Neural progenitor cell (in vitro differentiated cells): ENCODE data around the gene MAP2K7. TPM values are rescaled to one million over a fixed set of nuclear protein-coding genes. Genes with fewer than 3 reads are reported as not detected.

Source experiments
- DNase-seq: peaks from one replicate; pipeline ENCODE4 v3.0.0-alpha.2; 2016; ENCODE audit warnings: low spot score
- H2AFZ ChIP-seq: fragments of 200-600 bp; sonication (generic); replicated peaks from 2 replicates; pipeline ENCODE4 v1.6.1; 2016; ENCODE audit warnings: antibody characterized with exemption
- H3F3A ChIP-seq: fragments of 200-600 bp; sonication (generic); 2 replicates; pipeline ENCODE4 v1.6.1; 2016; ENCODE audit warnings: antibody characterized with exemption, low read depth
- H3K27ac ChIP-seq: fragments of 200-600 bp; sonication (generic); 2 replicates; pipeline ENCODE4 v1.5.1; 2016; ENCODE audit warnings: mild to moderate bottlenecking
- H3K27me3 ChIP-seq: fragments of 200-600 bp; sonication (generic); 2 replicates; pipeline ENCODE4 v1.6.1; 2016; ENCODE audit warnings: mild to moderate bottlenecking, moderate library complexity
- H3K36me3 ChIP-seq: fragments of 200-600 bp; sonication (generic); 2 replicates; pipeline ENCODE4 v1.5.1; 2016
- H3K4me1 ChIP-seq: fragments of 200-600 bp; sonication (generic); 2 replicates; pipeline ENCODE4 v1.6.1; 2016; ENCODE audit warnings: mixed run types
- H3K4me2 ChIP-seq: fragments of 200-600 bp; sonication (generic); 2 replicates; pipeline ENCODE4 v1.6.1; 2016
- H3K4me3 ChIP-seq: fragments of 200-600 bp; sonication (generic); 2 replicates; pipeline ENCODE4 v1.5.1; 2016
- H3K79me2 ChIP-seq: fragments of 200-600 bp; sonication (generic); 2 replicates; pipeline ENCODE4 v1.6.1; 2016; ENCODE audit warnings: low read depth
- H3K9ac ChIP-seq: fragments of 200-600 bp; sonication (generic); 2 replicates; pipeline ENCODE4 v1.6.1; 2016
- H3K9me3 ChIP-seq: fragments of 200-600 bp; sonication (generic); 2 replicates; pipeline ENCODE4 v1.5.1; 2016; ENCODE audit warnings: low read depth
- H4K20me1 ChIP-seq: fragments of 200-600 bp; sonication (generic); 2 replicates; pipeline ENCODE4 v1.6.1; 2016; ENCODE audit warnings: low read depth
- H3K27ac Mint-ChIP-seq: 3 replicates; pipeline ENCODE4 v1.8.0; 2021; ENCODE audit warnings: mixed read lengths
- H3K27me3 Mint-ChIP-seq: 2 replicates; pipeline ENCODE4 v1.8.0; 2022; ENCODE audit warnings: low read depth, mild to moderate bottlenecking, inconsistent platforms, moderate library complexity, mixed read lengths; ENCODE audit not compliant: insufficient read depth
- H3K36me3 Mint-ChIP-seq: 3 replicates; pipeline ENCODE4 v1.8.0; 2021; ENCODE audit warnings: mixed read lengths
- H3K4me1 Mint-ChIP-seq: 3 replicates; pipeline ENCODE4 v1.8.0; 2021; ENCODE audit warnings: mixed read lengths
- H3K4me3 Mint-ChIP-seq: 3 replicates; pipeline ENCODE4 v1.8.0; 2021; ENCODE audit warnings: mild to moderate bottlenecking, moderate library complexity, mixed read lengths
- H3K9me3 Mint-ChIP-seq: 3 replicates; pipeline ENCODE4 v1.8.0; 2020; ENCODE audit warnings: mixed read lengths
- CTCF ChIP-seq: fragments of 200-600 bp; sonication (generic); IDR thresholded peaks from 2 replicates; pipeline ENCODE4 v1.5.1; 2017; ENCODE audit warnings: antibody characterized with exemption, mild to moderate bottlenecking
- EZH2 ChIP-seq: fragments of 200-600 bp; sonication (generic); IDR thresholded peaks from 2 replicates; pipeline ENCODE4 v1.6.1; 2017; ENCODE audit warnings: antibody characterized with exemption, mild to moderate bottlenecking, moderate library complexity
- EZH2phosphoT487 ChIP-seq: fragments of 200-600 bp; sonication (generic); IDR thresholded peaks from 2 replicates; pipeline ENCODE4 v1.6.1; 2017; ENCODE audit warnings: antibody characterized with exemption
- total RNA-seq: library from RNA; depleted of rRNA; stranded (reverse); fragments of >200 nt; gene quantifications from 2 replicates; pipeline ENCODE4 v1.2.3, GENCODE V29; 2015; ENCODE audit warnings: low replicate concordance

Gene MAP2K7
- total RNA-seq, 1 donor from 2014 or later: 14.4 TPM

GRCh38 chr19:7921967-7922835 lies 18.5 kb downstream of the MAP2K7 start:
- Mint-ChIP-seq H3K27me3 (peaks cover 27% of the 10 kb centered on the region), H3K4me1 (peaks cover 38% of the 10 kb centered on the region), H3K36me3 (peaks cover 5% of the 10 kb centered on the region), H3K9me3 (no peaks in the 10 kb centered on the region), H3K27ac (no peak overlapping the region), H3K4me3 (peak overlapping the region; percentile 87)
- TF ChIP-seq EZH2 (no peak), EZH2phosphoT487 (no peak), CTCF (no peak)
- Histone ChIP-seq H3F3A (peaks cover 53% of the 10 kb centered on the region), H3K4me3 (no peak overlapping the region), H3K4me1 (peaks cover 8% of the 10 kb centered on the region), H3K27ac (no peak overlapping the region), H3K9me3 (no peaks in the 10 kb centered on the region), H3K36me3 (no peaks in the 10 kb centered on the region), H2AFZ (no peak overlapping the region), H3K9ac (no peak overlapping the region), H3K79me2 (peaks cover 8% of the 10 kb centered on the region), H3K4me2 (no peak overlapping the region), H4K20me1 (peaks cover 61% of the 10 kb centered on the region), H3K27me3 (peaks cover 26% of the 10 kb centered on the region)
- no peak for DNase-seq

DNA sequence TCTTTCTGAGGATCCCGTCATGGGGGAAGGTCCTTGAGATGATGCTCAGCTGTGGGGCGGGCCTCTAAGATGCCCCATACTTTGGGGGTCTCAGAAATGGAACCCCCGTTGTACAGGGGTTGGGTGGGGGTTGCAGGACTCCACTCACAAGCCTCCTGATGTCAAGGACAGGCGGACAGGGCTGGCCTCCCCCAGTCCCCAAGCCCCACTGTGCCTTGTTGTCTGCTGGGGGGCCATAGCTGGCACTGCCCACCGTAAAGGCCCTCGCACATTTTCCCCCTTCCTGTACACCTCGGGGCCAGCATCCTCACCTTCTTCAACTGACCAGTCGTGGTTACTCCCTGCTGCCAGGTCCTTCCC lies 19.1 kb downstream of the MAP2K7 start:
- no peak overlapping the region for H3K4me2 ChIP-seq
- no peaks in the 10 kb centered on the region for H3K36me3 ChIP-seq
- H3K9me3 ChIP-seq: no peaks in the 10 kb centered on the region
- peaks cover 8% of the 10 kb centered on the region for H3K79me2 ChIP-seq
- peak overlapping the region; percentile 61 for H3K4me3 Mint-ChIP-seq
- no peak overlapping the region for H2AFZ ChIP-seq
- no peak overlapping the region for H3K27ac ChIP-seq
- H3F3A ChIP-seq: peaks cover 49% of the 10 kb centered on the region
- H4K20me1 ChIP-seq: peaks cover 67% of the 10 kb centered on the region
- H3K9me3 Mint-ChIP-seq: no peaks in the 10 kb centered on the region
- peaks cover 38% of the 10 kb centered on the region for H3K4me1 Mint-ChIP-seq
- peaks cover 8% of the 10 kb centered on the region for H3K4me1 ChIP-seq
- H3K27me3 Mint-ChIP-seq: peaks cover 26% of the 10 kb centered on the region
- no peak overlapping the region for H3K27ac Mint-ChIP-seq
- peaks cover 5% of the 10 kb centered on the region for H3K36me3 Mint-ChIP-seq
- no peak for DNase-seq
- H3K9ac ChIP-seq: no peak overlapping the region
- no peak overlapping the region for H3K4me3 ChIP-seq
- peaks cover 20% of the 10 kb centered on the region for H3K27me3 ChIP-seq
- TF ChIP-seq EZH2: no peak
- no peak for TF ChIP-seq CTCF
- no peak for TF ChIP-seq EZH2phosphoT487

GRCh38 chr19:7923295-7924191 lies 19.9 kb downstream of the MAP2K7 start:
- TF ChIP-seq EZH2phosphoT487 (no peak), CTCF (no peak), EZH2 (no peak)
- peak overlapping the region; percentile 15 for H3K27ac Mint-ChIP-seq

More at GRCh38 chr19:7923295-7924191, 19.9 kb downstream of the MAP2K7 start:
- Histone ChIP-seq H3K27me3 (peaks cover 13% of the 10 kb centered on the region), H2AFZ (no peak overlapping the region), H3K36me3 (no peaks in the 10 kb centered on the region), H3K4me1 (peaks cover 8% of the 10 kb centered on the region), H3K4me2 (no peak overlapping the region), H4K20me1 (peaks cover 70% of the 10 kb centered on the region), H3K4me3 (no peak overlapping the region), H3K9ac (no peak overlapping the region), H3F3A (peaks cover 53% of the 10 kb centered on the region), H3K27ac (no peak overlapping the region), H3K9me3 (no peaks in the 10 kb centered on the region), H3K79me2 (peaks cover 8% of the 10 kb centered on the region)
- Mint-ChIP-seq H3K4me3 (peak overlapping the region; percentile 61), H3K27me3 (peaks cover 19% of the 10 kb centered on the region), H3K9me3 (no peaks in the 10 kb centered on the region), H3K36me3 (peaks cover 7% of the 10 kb centered on the region), H3K4me1 (peaks cover 37% of the 10 kb centered on the region)
- DNase-seq: no peak
